ENCODE measurements around the gene RAE1.

The RAE1 gene

GRCh38 chr20:57389695-57390603 lies 38.9 kb downstream of the RAE1 start:
- DNase-seq = peak; percentile 58

- DNase-seq = peak; percentile 88
Measured at GRCh38 chr20:57390604-57391438, 39.8 kb downstream of the RAE1 start, which contains the start of gene RBM38. TSS of gene RBM38 (plus strand) at chr20:57391396. CDS start at chr20:57391582, 186 bp downstream.

- DNase-seq = peak; percentile 57
Measured at GRCh38 chr20:57391439-57392301, 40.6 kb downstream of the RAE1 start.

- DNase-seq = no peak
Measured at GRCh38 chr20:57392512-57393271, 41.6 kb downstream of the RAE1 start.

GRCh38 chr20:57393321-57394120 lies 42.5 kb downstream of the RAE1 start:
- no peak for DNase-seq

- DNase-seq = no peak
Measured at GRCh38 chr20:57394121-57395082, 43.3 kb downstream of the RAE1 start.

- peak; percentile 81 for DNase-seq
Measured at GRCh38 chr20:57395111-57395966, 44.3 kb downstream of the RAE1 start.

GRCh38 chr20:57396212-57396983 lies 45.3 kb downstream of the RAE1 start:
- no peak for DNase-seq

GRCh38 chr20:57396984-57397692 lies 46.1 kb downstream of the RAE1 start:
- DNase-seq = no peak

- no peak for DNase-seq
Measured at GRCh38 chr20:57397693-57398108, 46.6 kb downstream of the RAE1 start.

GRCh38 chr20:57398231-57398821 lies 47.3 kb downstream of the RAE1 start:
- no peak for DNase-seq

GRCh38 chr20:57398901-57399535 lies 48.0 kb downstream of the RAE1 start:
- peak; percentile 56 for DNase-seq

- DNase-seq = no peak
Measured at GRCh38 chr20:57399587-57400155, 48.6 kb downstream of the RAE1 start.

GRCh38 chr20:57400231-57400701 lies 49.2 kb downstream of the RAE1 start:
- DNase-seq = no peak

GRCh38 chr20:57400821-57401564 lies 49.9 kb downstream of the RAE1 start:
- no peak for DNase-seq

All from eye (tissue), 1 donor.